Nephron (organoid): ENCODE data around the gene IL19.

ENCODE experiments used
- H3K27ac Mint-ChIP-seq, 3 experiments: 2 replicates each; pipeline ENCODE4 v1.8.0; 2020; ENCODE audit warnings: mixed read lengths in 3 of 3, mild to moderate bottlenecking in 2 of 3, moderate library complexity in 1 of 3
- H3K27me3 Mint-ChIP-seq: 2 replicates; pipeline ENCODE4 v1.8.0; 2021; ENCODE audit warnings: low read depth, mild to moderate bottlenecking, moderate library complexity, mixed read lengths
- H3K36me3 Mint-ChIP-seq: 2 replicates; pipeline ENCODE4 v1.8.0; 2020; ENCODE audit warnings: low read depth, mixed read lengths
- H3K4me1 Mint-ChIP-seq: 2 replicates; pipeline ENCODE4 v1.8.0; 2020; ENCODE audit warnings: mixed read lengths
- H3K4me3 Mint-ChIP-seq, 3 experiments: 2 replicates each; pipeline ENCODE4 v1.8.0; 2020; ENCODE audit warnings: mild to moderate bottlenecking in 3 of 3, mixed read lengths in 3 of 3, moderate library complexity in 2 of 3
- H3K9me3 Mint-ChIP-seq: 2 replicates; pipeline ENCODE4 v1.8.0; 2020; ENCODE audit warnings: mixed read lengths
- CTCF ChIP-seq, 3 experiments: fragments of 200-600 bp; sonication (generic); IDR thresholded peaks; one replicate each; pipeline ENCODE4 v1.5.0; 2021; ENCODE audit warnings: antibody characterized with exemption in 3 of 3; ENCODE audit not compliant: unreplicated experiment in 3 of 3

IL19 gene

GRCh38 chr1:206725109-206725963, 45.2 kb upstream of the IL19 start:
- TF ChIP-seq CTCF (IDR thresholded peaks at IDR 0.05; ENCODE audit: unreplicated experiment in 3 of 3): peak in 2 of 3 experiments; percentile 27 to 56
- Mint-ChIP-seq H3K27me3 (no peaks in the 10 kb centered on the region), H3K4me1 (peaks cover 44% of the 10 kb centered on the region), H3K4me3 (no peak overlapping the region), H3K9me3 (no peaks in the 10 kb centered on the region), H3K36me3 (peaks cover 15% of the 10 kb centered on the region), H3K27ac (no peak overlapping the region)

- no peak for TF ChIP-seq CTCF (IDR thresholded peaks at IDR 0.05; ENCODE audit: unreplicated experiment in 3 of 3)
- Mint-ChIP-seq H3K9me3 (no peaks in the 10 kb centered on the region), H3K36me3 (peaks cover 33% of the 10 kb centered on the region), H3K4me3 (no peak overlapping the region), H3K27ac (no peak overlapping the region), H3K27me3 (no peaks in the 10 kb centered on the region), H3K4me1 (peaks cover 34% of the 10 kb centered on the region)
Measured at GRCh38 chr1:206727981-206728696, 42.4 kb upstream of the IL19 start.

- Mint-ChIP-seq H3K27ac (no peak overlapping the region), H3K36me3 (peaks cover 38% of the 10 kb centered on the region), H3K4me1 (peaks cover 29% of the 10 kb centered on the region), H3K27me3 (no peaks in the 10 kb centered on the region), H3K9me3 (no peaks in the 10 kb centered on the region), H3K4me3 (no peak overlapping the region)
- no peak for TF ChIP-seq CTCF (IDR thresholded peaks at IDR 0.05; ENCODE audit: unreplicated experiment in 3 of 3)
Measured at GRCh38 chr1:206728697-206728987, 41.9 kb upstream of the IL19 start.

DNA sequence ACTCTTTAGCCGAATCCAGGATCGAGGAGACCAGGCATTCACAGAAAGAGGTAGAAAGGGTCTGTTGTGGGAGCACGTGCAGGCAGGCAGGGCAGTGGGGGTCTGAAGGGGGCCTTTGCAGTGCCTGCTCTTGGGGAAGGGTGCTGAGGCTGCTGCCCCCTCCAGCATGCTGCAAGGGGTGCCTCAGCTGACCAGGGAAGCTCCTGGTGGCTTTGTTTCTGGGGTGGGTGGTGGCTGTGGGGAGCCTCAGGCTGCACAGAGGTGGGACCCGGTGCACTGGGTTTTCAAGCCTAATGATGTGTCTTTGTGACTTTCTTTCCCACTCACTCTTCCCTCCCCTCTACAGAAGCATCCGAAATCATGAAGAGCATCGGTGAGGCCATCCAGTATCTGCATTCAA, 41.5 kb upstream of the IL19 start:
- Mint-ChIP-seq H3K36me3 (peaks cover 38% of the 10 kb centered on the region), H3K9me3 (no peaks in the 10 kb centered on the region), H3K4me1 (peaks cover 25% of the 10 kb centered on the region), H3K27me3 (no peaks in the 10 kb centered on the region), H3K4me3 (no peak overlapping the region), H3K27ac (no peak overlapping the region)
- TF ChIP-seq CTCF (IDR thresholded peaks at IDR 0.05; ENCODE audit: unreplicated experiment in 3 of 3): no peak

DNA sequence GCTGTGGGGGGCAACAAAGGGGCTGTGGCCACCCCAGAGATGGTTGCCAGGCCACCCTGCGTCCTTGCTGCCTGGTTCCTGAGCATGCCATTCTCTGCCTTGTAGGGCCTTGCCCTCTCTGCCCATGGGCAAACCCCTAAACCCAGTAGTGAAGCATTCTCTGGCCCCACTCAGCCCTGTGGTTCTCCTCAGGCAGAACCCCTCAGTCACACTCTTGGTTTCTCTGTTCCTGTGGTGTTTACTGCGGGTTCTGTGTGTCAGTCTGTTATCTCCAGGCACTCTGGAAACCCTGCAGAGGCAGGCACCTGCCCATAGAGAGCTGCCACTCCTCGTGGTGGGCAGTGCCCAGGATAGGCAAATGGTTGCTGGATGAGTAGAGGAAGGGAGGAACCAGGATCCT, 41.1 kb upstream of the IL19 start:
- no peak for TF ChIP-seq CTCF (IDR thresholded peaks at IDR 0.05; ENCODE audit: unreplicated experiment in 3 of 3)
- no peaks in the 10 kb centered on the region for H3K9me3 Mint-ChIP-seq
- H3K36me3 Mint-ChIP-seq: peaks cover 38% of the 10 kb centered on the region
- no peak overlapping the region for H3K27ac Mint-ChIP-seq
- peaks cover 21% of the 10 kb centered on the region for H3K4me1 Mint-ChIP-seq
- H3K27me3 Mint-ChIP-seq: no peaks in the 10 kb centered on the region
- no peak overlapping the region for H3K4me3 Mint-ChIP-seq
